IPS DF 4.7 (cell line): Measurements from ENCODE around the gene NOL3.

Source experiments
- DNase-seq: peaks from one replicate; pipeline ENCODE4 v3.0.0-alpha.2; 2013; ENCODE audit warnings: low spot score; ENCODE audit errors: extremely low read depth

NOL3 gene

GRCh38 chr16:67204076-67204475 lies 33.7 kb downstream of the NOL3 start:
- DNase-seq: no peak

- no peak for DNase-seq
These were observed 35.9 kb downstream of the NOL3 start for GRCh38 chr16:67206129-67206837.

GRCh38 chr16:67206838-67207248 lies 36.5 kb downstream of the NOL3 start:
- DNase-seq: no peak

- DNase-seq: no peak
These were observed 37.1 kb downstream of the NOL3 start for GRCh38 chr16:67207249-67208091.

- DNase-seq: no peak
These were observed 38.0 kb downstream of the NOL3 start for GRCh38 chr16:67208154-67208896.

- no peak for DNase-seq
These were observed 39.2 kb downstream of the NOL3 start for GRCh38 chr16:67209565-67209964.

- no peak for DNase-seq
These were observed 40.0 kb downstream of the NOL3 start for GRCh38 chr16:67210069-67210937.

GRCh38 chr16:67211674-67212073 lies 41.3 kb downstream of the NOL3 start:
- no peak for DNase-seq

- DNase-seq: no peak
These were observed 42.4 kb downstream of the NOL3 start for GRCh38 chr16:67212766-67213165.

GRCh38 chr16:67213197-67214019 lies 43.1 kb downstream of the NOL3 start:
- no peak for DNase-seq

- no peak for DNase-seq
These were observed 45.4 kb downstream of the NOL3 start for GRCh38 chr16:67215706-67216105.

GRCh38 chr16:67216612-67217490 lies 46.5 kb downstream of the NOL3 start:
- DNase-seq: no peak

GRCh38 chr16:67223992-67224391 lies 53.7 kb downstream of the NOL3 start:
- no peak for DNase-seq
